ENCODE data around the gene PPP1R8. TPM values are rescaled to one million over a fixed set of nuclear protein-coding genes. Genes with fewer than 3 reads are reported as not detected.
A peak's percentile ranks its signal among the peaks of the same experiment; 100 is the strongest.

The PPP1R8 gene
- total RNA-seq, 1 experiment from 2014 or later = 38.3 TPM

GRCh38 chr1:27887215-27888021 is 56.8 kb downstream of the PPP1R8 start:
- H3K4me1 ChIP-seq (ENCODE audit: low read length) = peaks cover 30% of the 10 kb centered on the region
- H3K9me3 ChIP-seq (ENCODE audit: low read length) = no peaks in the 10 kb centered on the region
- peaks cover 15% of the 10 kb centered on the region; the same call in 1 of the 2 replicates for H3K36me3 ChIP-seq (ENCODE audit: insufficient read depth, low read length)
- no peak overlapping the region for H3K4me2 ChIP-seq (ENCODE audit: low read depth, low read length, poor library complexity, severe bottlenecking)
- H4K20me1 ChIP-seq (ENCODE audit: insufficient read depth, low read depth, low read length) = no peaks in the 10 kb centered on the region
- no peak overlapping the region for H3K27ac ChIP-seq (ENCODE audit: low read length)
- no peaks in the 10 kb centered on the region for H3K79me2 ChIP-seq (ENCODE audit: low read length)
- no peak overlapping the region for H2AFZ ChIP-seq (ENCODE audit: low read length)
- H3K27me3 ChIP-seq (ENCODE audit: low read length) = no peaks in the 10 kb centered on the region
- H3K4me3 ChIP-seq (ENCODE audit: low read length) = no peak overlapping the region
- H3K9me2 ChIP-seq (replicated peaks; ENCODE audit: insufficient read depth, low read length) = no peaks in the 10 kb centered on the region
- H3K9ac ChIP-seq (ENCODE audit: low read length) = no peak overlapping the region
- DNase-seq = no peak

- no peak overlapping the region for H3K27ac ChIP-seq (ENCODE audit: low read length)
- no peaks in the 10 kb centered on the region for H3K27me3 ChIP-seq (ENCODE audit: low read length)
- no peak overlapping the region for H3K9ac ChIP-seq (ENCODE audit: low read length)
- DNase-seq = no peak
- peaks cover 34% of the 10 kb centered on the region; the same call in 1 of the 2 replicates for H3K36me3 ChIP-seq (ENCODE audit: insufficient read depth, low read length)
- H3K4me3 ChIP-seq (ENCODE audit: low read length) = no peak overlapping the region
- no peaks in the 10 kb centered on the region for H3K9me2 ChIP-seq (replicated peaks; ENCODE audit: insufficient read depth, low read length)
- H4K20me1 ChIP-seq (ENCODE audit: insufficient read depth, low read depth, low read length) = no peaks in the 10 kb centered on the region
- H3K4me2 ChIP-seq (ENCODE audit: low read depth, low read length, poor library complexity, severe bottlenecking) = no peak overlapping the region
- no peak overlapping the region for H2AFZ ChIP-seq (ENCODE audit: low read length)
- H3K79me2 ChIP-seq (ENCODE audit: low read length) = no peaks in the 10 kb centered on the region
- no peaks in the 10 kb centered on the region for H3K9me3 ChIP-seq (ENCODE audit: low read length)
- peaks cover 38% of the 10 kb centered on the region for H3K4me1 ChIP-seq (ENCODE audit: low read length)
These were observed 58.9 kb downstream of the PPP1R8 start for GRCh38 chr1:27889506-27889905.

- H3K9ac ChIP-seq (ENCODE audit: low read length) = no peak overlapping the region
- H3K4me2 ChIP-seq (ENCODE audit: low read depth, low read length, poor library complexity, severe bottlenecking) = no peak overlapping the region
- no peaks in the 10 kb centered on the region for H3K9me3 ChIP-seq (ENCODE audit: low read length)
- H3K27ac ChIP-seq (ENCODE audit: low read length) = peak overlapping the region; percentile 39
- peaks cover 42% of the 10 kb centered on the region; the same call in 1 of the 2 replicates for H3K36me3 ChIP-seq (ENCODE audit: insufficient read depth, low read length)
- H3K79me2 ChIP-seq (ENCODE audit: low read length) = no peaks in the 10 kb centered on the region
- no peaks in the 10 kb centered on the region for H3K9me2 ChIP-seq (replicated peaks; ENCODE audit: insufficient read depth, low read length)
- H2AFZ ChIP-seq (ENCODE audit: low read length) = no peak overlapping the region
- H3K4me1 ChIP-seq (ENCODE audit: low read length) = peaks cover 33% of the 10 kb centered on the region
- no peaks in the 10 kb centered on the region for H4K20me1 ChIP-seq (ENCODE audit: insufficient read depth, low read depth, low read length)
- no peak overlapping the region for H3K4me3 ChIP-seq (ENCODE audit: low read length)
- no peaks in the 10 kb centered on the region for H3K27me3 ChIP-seq (ENCODE audit: low read length)
- no peak for DNase-seq
These were observed 60.8 kb downstream of the PPP1R8 start for GRCh38 chr1:27891196-27891889.

- Histone ChIP-seq H3K79me2 (ENCODE audit: low read length) (no peaks in the 10 kb centered on the region), H3K36me3 (ENCODE audit: insufficient read depth, low read length) (peaks cover 57% of the 10 kb centered on the region; the same call in 1 of the 2 replicates), H3K27ac (ENCODE audit: low read length) (no peak overlapping the region)
These were observed 63.9 kb downstream of the PPP1R8 start for GRCh38 chr1:27894521-27894920.

More at GRCh38 chr1:27894521-27894920, 63.9 kb downstream of the PPP1R8 start:
- no peak for DNase-seq
- Histone ChIP-seq H3K4me1 (ENCODE audit: low read length) (peaks cover 30% of the 10 kb centered on the region), H4K20me1 (ENCODE audit: insufficient read depth, low read depth, low read length) (no peaks in the 10 kb centered on the region), H3K9me3 (ENCODE audit: low read length) (no peaks in the 10 kb centered on the region), H3K27me3 (ENCODE audit: low read length) (no peaks in the 10 kb centered on the region), H3K4me3 (ENCODE audit: low read length) (no peak overlapping the region), H3K4me2 (ENCODE audit: low read depth, low read length, poor library complexity, severe bottlenecking) (no peak overlapping the region), H2AFZ (ENCODE audit: low read length) (no peak overlapping the region), H3K9ac (ENCODE audit: low read length) (no peak overlapping the region), H3K9me2 (replicated peaks; ENCODE audit: insufficient read depth, low read length) (no peaks in the 10 kb centered on the region)

Small RNA genes lying within 50 kb of the gene (small RNA-seq; reads per million reads assigned to genes)
- gene RNU6-1245P (not detected), gene SCARNA1 (123 reads per million, percentile 99 among the genes with 10 or more reads in this experiment)

Other genes with a start within 250 kb of the PPP1R8 start
- 2.1 and 2.2 TPM in 2 replicates for gene AHDC1, start 226.6 kb upstream of the PPP1R8 start, total RNA-seq (2014; rRNA removed; shearing (Covaris generic); ENCODE audit: low replicate concordance)
- 3.0 and 5.6 TPM in 2 replicates for gene FGR, start 195.6 kb upstream of the PPP1R8 start, total RNA-seq (2014; rRNA removed; shearing (Covaris generic); ENCODE audit: low replicate concordance)
- 67.3 and 88.2 TPM in 2 replicates for gene IFI6, start 158.6 kb upstream of the PPP1R8 start, total RNA-seq (2014; rRNA removed; shearing (Covaris generic); ENCODE audit: low replicate concordance)
- 18.7 and 21.2 TPM in 2 replicates for gene FAM76A, start 104.8 kb upstream of the PPP1R8 start, total RNA-seq (2014; rRNA removed; shearing (Covaris generic); ENCODE audit: low replicate concordance)
- 27.9 and 39.9 TPM in 2 replicates for gene STX12, start 57.6 kb upstream of the PPP1R8 start, total RNA-seq (2014; rRNA removed; shearing (Covaris generic); ENCODE audit: low replicate concordance)
- gene THEMIS2, start 41.8 kb downstream of the PPP1R8 start, total RNA-seq (2014; rRNA removed; shearing (Covaris generic); ENCODE audit: low replicate concordance) = 8.7 and 9.2 TPM in 2 replicates
- gene RPA2, start 83.8 kb downstream of the PPP1R8 start, total RNA-seq (2014; rRNA removed; shearing (Covaris generic); ENCODE audit: low replicate concordance) = 67.0 and 72.5 TPM in 2 replicates
- gene SMPDL3B, start 104.2 kb downstream of the PPP1R8 start, total RNA-seq (2014; rRNA removed; shearing (Covaris generic); ENCODE audit: low replicate concordance) = 0.36 TPM in 1 of 2 replicates, not detected in the other
- 2.0 and 4.6 TPM in 2 replicates for gene XKR8, start 129.2 kb downstream of the PPP1R8 start, total RNA-seq (2014; rRNA removed; shearing (Covaris generic); ENCODE audit: low replicate concordance)